HepG2 (cell line): ENCODE measurements around the gene GSTCD. TPM values are rescaled to one million over a fixed set of nuclear protein-coding genes. Genes with fewer than 3 reads are reported as not detected.

Experiments used
- FIP1L1 ChIP-seq: fragments of 200-400 bp; formaldehyde crosslinking; IDR thresholded peaks from 2 replicates; pipeline ENCODE4 v1.6.1; 2018; ENCODE audit warnings: low read depth, mild to moderate bottlenecking, low read length, moderate library complexity, borderline replicate concordance; ENCODE audit not compliant: insufficient read depth
- FOXK2 ChIP-seq: fragments of 450-650 bp; IDR thresholded peaks from 2 replicates; pipeline ENCODE4 v1.6.1; 2016
- FOXP1 ChIP-seq, 2 experiments: fragments of 450-650 bp in 1 of 2; IDR thresholded peaks; 2 replicates each; pipeline ENCODE4 v1.6.1; 2017 to 2018; ENCODE audit warnings: antibody characterized with exemption in 1 of 2
- GATA4 ChIP-seq: sonication (generic); IDR thresholded peaks from 2 replicates; pipeline ENCODE4 v1.6.1; 2016; ENCODE audit warnings: antibody characterized with exemption, low read depth, borderline replicate concordance
- GTF3A ChIP-seq: sonication (generic); formaldehyde crosslinking; conservative IDR thresholded peaks from 2 replicates; pipeline ENCODE4 v1.4.0; 2020; ENCODE audit warnings: mild to moderate bottlenecking, missing genetic modification reagents
- GZF1 ChIP-seq: sonication (generic); formaldehyde crosslinking; IDR thresholded peaks from 2 replicates; pipeline ENCODE4 v1.5.1; 2020; ENCODE audit warnings: mild to moderate bottlenecking, missing genetic modification reagents
- MAFG ChIP-seq: sonication (generic); formaldehyde crosslinking; IDR thresholded peaks from 2 replicates; pipeline ENCODE4 v1.5.1; 2020; ENCODE audit warnings: mild to moderate bottlenecking, missing genetic modification reagents
- MATR3 ChIP-seq: sonication (generic); formaldehyde crosslinking; IDR thresholded peaks from 2 replicates; pipeline ENCODE4 v1.4.0; 2020; ENCODE audit warnings: missing genetic modification reagents
- MYC ChIP-seq: sonication (generic); formaldehyde crosslinking; IDR thresholded peaks from 2 replicates; pipeline ENCODE4 v1.9.0; 2021; ENCODE audit warnings: missing genetic modification reagents, borderline replicate concordance
- NFIB ChIP-seq: sonication (generic); formaldehyde crosslinking; IDR thresholded peaks from 2 replicates; pipeline ENCODE4 v1.9.0; 2021; ENCODE audit warnings: missing genetic modification reagents, mild to moderate bottlenecking, borderline replicate concordance
- NFKBIZ ChIP-seq: IDR thresholded peaks from 2 replicates; pipeline ENCODE4 v1.6.1; 2018; ENCODE audit warnings: missing genetic modification reagents, missing compliant biosample characterization
- NRL ChIP-seq: sonication (generic); formaldehyde crosslinking; IDR thresholded peaks from 2 replicates; pipeline ENCODE4 v1.5.0; 2020; ENCODE audit warnings: missing genetic modification reagents, mild to moderate bottlenecking, moderate library complexity, borderline replicate concordance
- PHF5A ChIP-seq: IDR thresholded peaks from one replicate; pipeline ENCODE4 v1.6.1; 2018; ENCODE audit warnings: low read depth, missing genetic modification reagents; ENCODE audit not compliant: unreplicated experiment
- RXRA ChIP-seq: sonication (generic); formaldehyde crosslinking; IDR thresholded peaks from 2 replicates; pipeline ENCODE4 v1.5.1; 2020; ENCODE audit warnings: missing genetic modification reagents
- YEATS4 ChIP-seq: sonication (generic); formaldehyde crosslinking; IDR thresholded peaks from 2 replicates; pipeline ENCODE4 v1.4.0; 2020; ENCODE audit warnings: missing genetic modification reagents, borderline replicate concordance
- ZNF101 ChIP-seq: sonication (generic); formaldehyde crosslinking; IDR thresholded peaks from 2 replicates; pipeline ENCODE4 v1.4.0; 2020; ENCODE audit warnings: mild to moderate bottlenecking, low read depth, missing genetic modification reagents, borderline replicate concordance
- ZNF224 ChIP-seq: sonication (generic); formaldehyde crosslinking; IDR thresholded peaks from 2 replicates; pipeline ENCODE4 v1.5.0; 2020; ENCODE audit warnings: mild to moderate bottlenecking, missing genetic modification reagents
- ZNF337 ChIP-seq: sonication (generic); formaldehyde crosslinking; IDR thresholded peaks from 2 replicates; pipeline ENCODE4 v1.5.1; 2020; ENCODE audit warnings: missing genetic modification reagents, low read depth, mild to moderate bottlenecking, borderline replicate concordance
- ZNF33A ChIP-seq: sonication (generic); formaldehyde crosslinking; IDR thresholded peaks from 2 replicates; pipeline ENCODE4 v1.5.1; 2020; ENCODE audit warnings: missing genetic modification reagents, mild to moderate bottlenecking, moderate library complexity, borderline replicate concordance
- ZNF468 ChIP-seq: sonication (generic); formaldehyde crosslinking; IDR thresholded peaks from 2 replicates; pipeline ENCODE4 v1.8.0; 2022; ENCODE audit warnings: mild to moderate bottlenecking, moderate library complexity, missing genetic modification reagents
- ZNF605 ChIP-seq: sonication (generic); formaldehyde crosslinking; IDR thresholded peaks from 2 replicates; pipeline ENCODE4 v1.8.0; 2022; ENCODE audit warnings: mild to moderate bottlenecking, missing genetic modification reagents
- ZNF615 ChIP-seq: sonication (generic); formaldehyde crosslinking; IDR thresholded peaks from 2 replicates; pipeline ENCODE4 v1.5.0; 2020; ENCODE audit warnings: mild to moderate bottlenecking, missing genetic modification reagents, borderline replicate concordance
- ZNF749 ChIP-seq: sonication (generic); formaldehyde crosslinking; IDR thresholded peaks from 2 replicates; pipeline ENCODE4 v1.8.0; 2022; ENCODE audit warnings: mild to moderate bottlenecking, missing genetic modification reagents, moderate library complexity, borderline replicate concordance
- ZSCAN22 ChIP-seq: sonication (generic); formaldehyde crosslinking; IDR thresholded peaks from 2 replicates; pipeline ENCODE4 v1.4.0; 2020; ENCODE audit warnings: mild to moderate bottlenecking, missing genetic modification reagents
- ZSCAN9 ChIP-seq: IDR thresholded peaks from 2 replicates; pipeline ENCODE4 v1.6.1; 2016; ENCODE audit warnings: borderline replicate concordance
- polyA plus RNA-seq, 8 experiments: library from polyadenylated mRNA; depleted of rRNA in 3 of 8; stranded (reverse) in 7 of 8; unstranded in 1 of 8; fragments of >200 nt; fragmentation: Illumina TruSeq in 4 of 8; extraction: Trizol in 4 of 8; gene quantifications; 2 replicates each; pipeline versions ENCODE4 v1.2.1 to v1.2.3, GENCODE V29; 2011 to 2016; ENCODE audit warnings: low read depth in 4 of 8, missing spikeins in 1 of 8, mixed read lengths in 1 of 8; ENCODE audit not compliant: insufficient read depth in 1 of 8
- total RNA-seq, 5 experiments: library from RNA; depleted of rRNA; stranded (reverse); fragments of >200 nt; fragmentation: Illumina TruSeq; extraction: Trizol; gene quantifications; 2 replicates each; pipeline ENCODE4 v1.2.3, GENCODE V29; 2016; ENCODE audit warnings: low read depth in 1 of 5
- TF ChIP-seq, protein P1 (sequence below): sonication (generic); formaldehyde crosslinking; IDR thresholded peaks from 2 replicates; pipeline ENCODE4 v1.9.0; 2021; ENCODE audit warnings: missing genetic modification reagents, mild to moderate bottlenecking, borderline replicate concordance
- TF ChIP-seq, protein P2 (sequence below): sonication (generic); formaldehyde crosslinking; IDR thresholded peaks from 2 replicates; pipeline ENCODE4 v1.5.0; 2020; ENCODE audit warnings: missing genetic modification reagents, mild to moderate bottlenecking, borderline replicate concordance
- TF ChIP-seq, protein P3 (sequence below): sonication (generic); formaldehyde crosslinking; IDR thresholded peaks from 2 replicates; pipeline ENCODE4 v1.4.0; 2020; ENCODE audit warnings: missing genetic modification reagents

GSTCD gene
- total and polyA plus RNA-seq, 2 of the 13 experiments (the other 11 are each of a cell fraction or from before 2014, with no cell fraction given), result 7.9 to 30.8 TPM

DNA sequence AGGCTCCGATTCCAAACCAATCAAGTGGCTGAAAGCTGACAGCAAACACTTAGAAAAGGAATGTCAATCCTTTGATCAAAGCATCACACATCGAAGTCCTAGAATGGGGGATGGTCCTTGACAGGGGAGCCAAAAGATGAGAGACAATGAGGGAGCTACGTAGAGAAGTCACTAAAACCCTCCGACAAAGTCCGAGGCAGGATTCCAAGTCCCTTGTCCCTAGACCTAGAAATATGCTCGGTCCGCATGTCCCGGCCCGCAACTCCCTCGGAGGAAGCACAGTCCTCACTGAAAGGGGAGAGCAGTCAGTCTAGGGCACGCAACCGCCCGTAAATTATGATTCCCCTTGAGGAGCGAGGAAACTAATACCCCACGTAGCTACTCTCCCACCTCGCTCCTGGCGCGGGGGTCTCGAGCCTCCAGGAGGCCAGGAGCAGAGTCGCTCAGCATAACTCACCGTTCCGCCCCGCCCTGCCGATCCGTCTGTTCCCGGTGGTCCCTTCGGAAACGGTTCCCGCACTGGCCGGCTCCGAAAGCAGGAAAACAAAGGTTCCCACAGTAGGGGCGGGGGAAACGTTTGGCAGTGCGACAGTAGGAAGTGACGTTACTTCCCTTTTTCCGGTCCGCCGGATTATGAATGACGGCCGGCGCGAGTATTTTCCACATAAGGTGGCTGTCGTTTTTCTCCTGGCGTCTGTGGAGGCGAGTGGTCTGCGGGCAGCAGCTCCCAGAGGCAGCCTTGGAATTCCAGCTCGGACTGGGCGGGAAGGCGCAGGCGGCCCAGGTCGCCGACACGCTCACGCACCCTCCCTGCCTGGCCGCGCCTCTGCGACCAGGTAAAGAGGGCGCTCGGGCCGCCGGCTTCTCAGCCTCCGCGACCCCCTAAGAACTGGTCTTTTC, at the start of gene GSTCD, which contains the start of gene INTS12 (continued):
- TF ChIP-seq YEATS4 (CRISPR knock-in tag) (peak; percentile 99), NRL (peak; percentile 98), ZNF101 (peak; percentile 91; the same call in 1 of the 2 replicates), ZNF605 (CRISPR knock-in tag) (peak; percentile 97), ZNF224 (CRISPR knock-in tag) (peak; percentile 84; the same call in 1 of the 2 replicates), GTF3A (CRISPR knock-in tag) (peak; percentile 86), ZNF615 (peak; percentile 89; the same call in 1 of the 2 replicates), ZNF749 (CRISPR knock-in tag) (peak; percentile 91; the same call in 1 of the 2 replicates), PHF5A (peak; percentile 91), NFKBIZ (CRISPR knock-in tag) (peak; percentile 94), GZF1 (CRISPR knock-in tag) (peak; percentile 84), FIP1L1 (peak; percentile 97), MAFG (CRISPR knock-in tag) (no peak), ZNF337 (CRISPR knock-in tag) (peak; percentile 88; the same call in 1 of the 2 replicates), MYC (peak; percentile 91; the same call in 1 of the 2 replicates), FOXK2 (peak; percentile 66; the same call in 1 of the 2 replicates), ZNF468 (CRISPR knock-in tag) (no peak), RXRA (CRISPR knock-in tag) (peak; percentile 91), ZSCAN22 (CRISPR knock-in tag) (0 out of 2 replicates have a peak, but pooled peaks have one; percentile 31), NFIB (CRISPR knock-in tag) (no peak), GATA4 (no peak), FOXP1 (IDR thresholded peaks at IDR 0.05) (no peak), FOXP1 (CRISPR knock-in tag; IDR thresholded peaks at IDR 0.05) (peak; percentile 49; the same call in 1 of the 2 replicates), ZSCAN9 (CRISPR knock-in tag) (peak; percentile 93), ZNF33A (CRISPR knock-in tag) (peak; percentile 84; the same call in 1 of the 2 replicates), MATR3 (CRISPR knock-in tag) (no peak)
- TF ChIP-seq, protein P1, sequence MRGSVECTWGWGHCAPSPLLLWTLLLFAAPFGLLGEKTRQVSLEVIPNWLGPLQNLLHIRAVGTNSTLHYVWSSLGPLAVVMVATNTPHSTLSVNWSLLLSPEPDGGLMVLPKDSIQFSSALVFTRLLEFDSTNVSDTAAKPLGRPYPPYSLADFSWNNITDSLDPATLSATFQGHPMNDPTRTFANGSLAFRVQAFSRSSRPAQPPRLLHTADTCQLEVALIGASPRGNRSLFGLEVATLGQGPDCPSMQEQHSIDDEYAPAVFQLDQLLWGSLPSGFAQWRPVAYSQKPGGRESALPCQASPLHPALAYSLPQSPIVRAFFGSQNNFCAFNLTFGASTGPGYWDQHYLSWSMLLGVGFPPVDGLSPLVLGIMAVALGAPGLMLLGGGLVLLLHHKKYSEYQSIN (CRISPR knock-in tag), result no peak
- TF ChIP-seq, protein P2, sequence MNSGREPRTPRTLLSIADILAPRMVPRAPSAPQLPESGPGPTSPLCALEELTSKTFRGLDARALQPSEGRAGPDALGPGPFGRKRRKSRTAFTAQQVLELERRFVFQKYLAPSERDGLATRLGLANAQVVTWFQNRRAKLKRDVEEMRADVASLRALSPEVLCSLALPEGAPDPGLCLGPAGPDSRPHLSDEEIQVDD, result no peak
- TF ChIP-seq, protein P3, sequence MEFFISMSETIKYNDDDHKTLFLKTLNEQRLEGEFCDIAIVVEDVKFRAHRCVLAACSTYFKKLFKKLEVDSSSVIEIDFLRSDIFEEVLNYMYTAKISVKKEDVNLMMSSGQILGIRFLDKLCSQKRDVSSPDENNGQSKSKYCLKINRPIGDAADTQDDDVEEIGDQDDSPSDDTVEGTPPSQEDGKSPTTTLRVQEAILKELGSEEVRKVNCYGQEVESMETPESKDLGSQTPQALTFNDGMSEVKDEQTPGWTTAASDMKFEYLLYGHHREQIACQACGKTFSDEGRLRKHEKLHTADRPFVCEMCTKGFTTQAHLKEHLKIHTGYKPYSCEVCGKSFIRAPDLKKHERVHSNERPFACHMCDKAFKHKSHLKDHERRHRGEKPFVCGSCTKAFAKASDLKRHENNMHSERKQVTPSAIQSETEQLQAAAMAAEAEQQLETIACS (CRISPR knock-in tag), result no peak
